HepG2 (cell line): ENCODE results near the gene WHAMM. TPM values are rescaled to one million over a fixed set of nuclear protein-coding genes. Genes with fewer than 3 reads are reported as not detected.

Experiments
- LRRFIP1 ChIP-seq: sonication (generic); formaldehyde crosslinking; conservative IDR thresholded peaks from 2 replicates; pipeline ENCODE4 v1.4.0; 2020; ENCODE audit warnings: missing genetic modification reagents
- MIER3 ChIP-seq: IDR thresholded peaks from 2 replicates; pipeline ENCODE4 v1.6.1; 2016; ENCODE audit warnings: missing compliant biosample characterization, borderline replicate concordance
- TCF12 ChIP-seq, 2 experiments: fragments of 450-650 bp in 1 of 2; sonication (generic) in 1 of 2; formaldehyde crosslinking in 1 of 2; IDR thresholded peaks; 2 replicates each; pipeline versions ENCODE4 v1.6.1 to v1.8.0; 2017 to 2022; ENCODE audit warnings: antibody characterized with exemption in 1 of 2, mild to moderate bottlenecking in 1 of 2, missing genetic modification reagents in 1 of 2, moderate library complexity in 1 of 2
- THAP9 ChIP-seq: sonication (generic); formaldehyde crosslinking; IDR thresholded peaks from 2 replicates; pipeline ENCODE4; 2020; ENCODE audit warnings: missing genetic modification reagents, mild to moderate bottlenecking, borderline replicate concordance
- ZFYVE20 ChIP-seq: sonication (generic); formaldehyde crosslinking; IDR thresholded peaks from 2 replicates; pipeline ENCODE4 v1.8.0; 2023; ENCODE audit warnings: low read depth, mild to moderate bottlenecking, moderate library complexity, missing genetic modification reagents, borderline replicate concordance
- polyA plus RNA-seq, 8 experiments: library from polyadenylated mRNA; depleted of rRNA in 3 of 8; stranded (reverse) in 7 of 8; unstranded in 1 of 8; fragments of >200 nt; fragmentation: Illumina TruSeq in 4 of 8; extraction: Trizol in 4 of 8; gene quantifications; 2 replicates each; pipeline versions ENCODE4 v1.2.1 to v1.2.3, GENCODE V29; 2011 to 2016; ENCODE audit warnings: low read depth in 4 of 8, missing spikeins in 1 of 8, mixed read lengths in 1 of 8; ENCODE audit not compliant: insufficient read depth in 1 of 8
- total RNA-seq, 5 experiments: library from RNA; depleted of rRNA; stranded (reverse); fragments of >200 nt; fragmentation: Illumina TruSeq; extraction: Trizol; gene quantifications; 2 replicates each; pipeline ENCODE4 v1.2.3, GENCODE V29; 2016; ENCODE audit warnings: low read depth in 1 of 5

Gene WHAMM
- total and polyA plus RNA-seq, 2 of the 13 experiments (the other 11 are each of a cell fraction or from before 2014, with no cell fraction given), result 2.9 to 3.0 TPM

GRCh38 chr15:82830427-82831173 lies 21.2 kb downstream of the WHAMM start (continued):
- TF ChIP-seq THAP9 (CRISPR knock-in tag) (no peak), ZFYVE20 (CRISPR knock-in tag) (no peak), MIER3 (CRISPR knock-in tag) (no peak), TCF12 (IDR thresholded peaks at IDR 0.05) (no peak), TCF12 (CRISPR knock-in tag; IDR thresholded peaks at IDR 0.05) (no peak), LRRFIP1 (CRISPR knock-in tag) (no peak)
